HepG2 (cell line): Measurements from ENCODE around the gene EEF1AKMT3. TPM values are rescaled to one million over a fixed set of nuclear protein-coding genes. Genes with fewer than 3 reads are reported as not detected.

Experiments used
- DMAP1 ChIP-seq: IDR thresholded peaks from 2 replicates; pipeline ENCODE4 v1.6.1; 2016
- MEIS2 ChIP-seq: sonication (generic); formaldehyde crosslinking; IDR thresholded peaks from 2 replicates; pipeline ENCODE4 v1.9.0; 2021; ENCODE audit warnings: mild to moderate bottlenecking, missing genetic modification reagents
- NFYB ChIP-seq: sonication (generic); formaldehyde crosslinking; IDR thresholded peaks from 2 replicates; pipeline ENCODE4 v1.4.0; 2020; ENCODE audit warnings: missing genetic modification reagents
- PHF8 ChIP-seq: sonication (generic); formaldehyde crosslinking; IDR thresholded peaks from 2 replicates; pipeline ENCODE4 v1.5.0; 2020; ENCODE audit warnings: missing genetic modification reagents
- POLR2AphosphoS5 ChIP-seq: IDR thresholded peaks from 2 replicates; pipeline ENCODE4 v1.6.1; 2012; ENCODE audit warnings: low read depth, low read length
- XBP1 ChIP-seq: sonication (generic); formaldehyde crosslinking; IDR thresholded peaks from 2 replicates; pipeline ENCODE4 v1.5.0; 2020; ENCODE audit warnings: missing genetic modification reagents
- ZNF569 ChIP-seq: sonication (generic); formaldehyde crosslinking; IDR thresholded peaks from 2 replicates; pipeline ENCODE4 v1.5.0; 2020; ENCODE audit warnings: mild to moderate bottlenecking, missing genetic modification reagents, moderate library complexity, borderline replicate concordance
- ZNF724P ChIP-seq: sonication (generic); formaldehyde crosslinking; IDR thresholded peaks from 2 replicates; pipeline ENCODE4 v1.8.0; 2022; ENCODE audit warnings: missing genetic modification reagents, borderline replicate concordance
- polyA plus RNA-seq, 8 experiments: library from polyadenylated mRNA; depleted of rRNA in 3 of 8; stranded (reverse) in 7 of 8; unstranded in 1 of 8; fragments of >200 nt; fragmentation: Illumina TruSeq in 4 of 8; extraction: Trizol in 4 of 8; gene quantifications; 2 replicates each; pipeline versions ENCODE4 v1.2.1 to v1.2.3, GENCODE V29; 2011 to 2016; ENCODE audit warnings: low read depth in 4 of 8, missing spikeins in 1 of 8, mixed read lengths in 1 of 8; ENCODE audit not compliant: insufficient read depth in 1 of 8
- total RNA-seq, 5 experiments: library from RNA; depleted of rRNA; stranded (reverse); fragments of >200 nt; fragmentation: Illumina TruSeq; extraction: Trizol; gene quantifications; 2 replicates each; pipeline ENCODE4 v1.2.3, GENCODE V29; 2016; ENCODE audit warnings: low read depth in 1 of 5
- TF ChIP-seq, protein P1 (sequence below): sonication (generic); formaldehyde crosslinking; IDR thresholded peaks from 2 replicates; pipeline ENCODE4 v1.5.1; 2020; ENCODE audit warnings: mild to moderate bottlenecking, missing genetic modification reagents, borderline replicate concordance
- TF ChIP-seq, protein P2 (sequence below): sonication (generic); formaldehyde crosslinking; IDR thresholded peaks from 2 replicates; pipeline ENCODE4 v1.8.1; 2023; ENCODE audit warnings: mild to moderate bottlenecking, moderate library complexity, missing genetic modification reagents
- TF ChIP-seq, protein P3 (sequence below): sonication (generic); formaldehyde crosslinking; IDR thresholded peaks from 2 replicates; pipeline ENCODE4 v1.5.0; 2020; ENCODE audit warnings: missing genetic modification reagents
- TF ChIP-seq, protein P4 (sequence below): sonication (generic); formaldehyde crosslinking; IDR thresholded peaks from 2 replicates; pipeline ENCODE4 v1.4.0; 2020; ENCODE audit warnings: missing genetic modification reagents, borderline replicate concordance
- TF ChIP-seq, protein P5 (sequence below): IDR thresholded peaks from 2 replicates; pipeline ENCODE4 v1.6.1; 2018; ENCODE audit warnings: missing genetic modification reagents
- TF ChIP-seq, protein P6 (sequence below): fragments of 450-650 bp; IDR thresholded peaks from 2 replicates; pipeline ENCODE4 v1.6.1; 2016

EEF1AKMT3 gene
- total and polyA plus RNA-seq, 2 of the 13 experiments (the other 11 are each of a cell fraction or from before 2014, with no cell fraction given) = 4.7 to 11.4 TPM

DNA sequence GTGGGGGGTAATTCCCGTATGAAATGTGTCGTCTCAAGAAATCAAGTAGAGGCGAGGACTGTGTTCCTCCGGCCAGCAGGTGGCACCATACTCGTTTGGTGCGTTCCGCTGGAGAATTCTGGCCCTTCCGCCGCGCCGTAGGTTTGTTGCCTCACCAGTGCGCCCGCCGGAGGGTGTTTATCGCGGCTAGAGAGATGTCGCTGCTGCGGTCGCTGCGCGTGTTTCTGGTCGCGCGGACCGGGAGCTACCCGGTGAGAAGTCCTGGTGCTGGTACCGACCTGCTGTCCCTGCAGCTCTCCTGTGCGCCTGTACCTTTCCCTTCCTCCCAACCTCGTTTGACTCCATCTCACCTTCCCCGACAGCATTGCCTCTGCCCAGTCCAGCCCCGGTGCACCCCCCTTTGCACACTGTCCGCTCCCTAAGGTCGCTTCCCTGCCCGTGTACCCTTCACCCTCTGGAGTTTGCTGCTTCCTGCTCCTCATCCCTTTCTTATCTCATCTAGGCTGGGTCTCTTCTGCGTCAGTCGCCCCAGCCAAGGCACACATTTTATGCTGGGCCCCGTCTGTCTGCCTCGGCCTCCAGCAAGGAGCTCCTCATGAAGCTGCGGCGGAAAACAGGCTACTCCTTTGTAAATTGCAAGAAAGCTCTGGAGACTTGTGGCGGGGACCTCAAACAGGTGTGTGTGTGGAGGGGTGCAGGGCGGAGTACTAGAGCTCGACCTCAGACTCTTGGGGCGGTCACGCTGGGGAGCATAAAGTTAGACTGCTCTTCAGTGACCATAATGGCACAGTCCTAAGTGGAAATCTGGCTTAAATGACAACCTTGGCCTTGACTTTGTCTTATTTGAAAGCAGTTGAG is 10.4 kb downstream of the EEF1AKMT3 start, which contains the start of gene TSFM (continued):
- TF ChIP-seq, protein P1, sequence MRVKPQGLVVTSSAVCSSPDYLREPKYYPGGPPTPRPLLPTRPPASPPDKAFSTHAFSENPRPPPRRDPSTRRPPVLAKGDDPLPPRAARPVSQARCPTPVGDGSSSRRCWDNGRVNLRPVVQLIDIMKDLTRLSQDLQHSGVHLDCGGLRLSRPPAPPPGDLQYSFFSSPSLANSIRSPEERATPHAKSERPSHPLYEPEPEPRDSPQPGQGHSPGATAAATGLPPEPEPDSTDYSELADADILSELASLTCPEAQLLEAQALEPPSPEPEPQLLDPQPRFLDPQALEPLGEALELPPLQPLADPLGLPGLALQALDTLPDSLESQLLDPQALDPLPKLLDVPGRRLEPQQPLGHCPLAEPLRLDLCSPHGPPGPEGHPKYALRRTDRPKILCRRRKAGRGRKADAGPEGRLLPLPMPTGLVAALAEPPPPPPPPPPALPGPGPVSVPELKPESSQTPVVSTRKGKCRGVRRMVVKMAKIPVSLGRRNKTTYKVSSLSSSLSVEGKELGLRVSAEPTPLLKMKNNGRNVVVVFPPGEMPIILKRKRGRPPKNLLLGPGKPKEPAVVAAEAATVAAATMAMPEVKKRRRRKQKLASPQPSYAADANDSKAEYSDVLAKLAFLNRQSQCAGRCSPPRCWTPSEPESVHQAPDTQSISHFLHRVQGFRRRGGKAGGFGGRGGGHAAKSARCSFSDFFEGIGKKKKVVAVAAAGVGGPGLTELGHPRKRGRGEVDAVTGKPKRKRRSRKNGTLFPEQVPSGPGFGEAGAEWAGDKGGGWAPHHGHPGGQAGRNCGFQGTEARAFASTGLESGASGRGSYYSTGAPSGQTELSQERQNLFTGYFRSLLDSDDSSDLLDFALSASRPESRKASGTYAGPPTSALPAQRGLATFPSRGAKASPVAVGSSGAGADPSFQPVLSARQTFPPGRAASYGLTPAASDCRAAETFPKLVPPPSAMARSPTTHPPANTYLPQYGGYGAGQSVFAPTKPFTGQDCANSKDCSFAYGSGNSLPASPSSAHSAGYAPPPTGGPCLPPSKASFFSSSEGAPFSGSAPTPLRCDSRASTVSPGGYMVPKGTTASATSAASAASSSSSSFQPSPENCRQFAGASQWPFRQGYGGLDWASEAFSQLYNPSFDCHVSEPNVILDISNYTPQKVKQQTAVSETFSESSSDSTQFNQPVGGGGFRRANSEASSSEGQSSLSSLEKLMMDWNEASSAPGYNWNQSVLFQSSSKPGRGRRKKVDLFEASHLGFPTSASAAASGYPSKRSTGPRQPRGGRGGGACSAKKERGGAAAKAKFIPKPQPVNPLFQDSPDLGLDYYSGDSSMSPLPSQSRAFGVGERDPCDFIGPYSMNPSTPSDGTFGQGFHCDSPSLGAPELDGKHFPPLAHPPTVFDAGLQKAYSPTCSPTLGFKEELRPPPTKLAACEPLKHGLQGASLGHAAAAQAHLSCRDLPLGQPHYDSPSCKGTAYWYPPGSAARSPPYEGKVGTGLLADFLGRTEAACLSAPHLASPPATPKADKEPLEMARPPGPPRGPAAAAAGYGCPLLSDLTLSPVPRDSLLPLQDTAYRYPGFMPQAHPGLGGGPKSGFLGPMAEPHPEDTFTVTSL (CRISPR knock-in tag) = peak; percentile 70; the same call in 1 of the 2 replicates
- TF ChIP-seq, protein P2, sequence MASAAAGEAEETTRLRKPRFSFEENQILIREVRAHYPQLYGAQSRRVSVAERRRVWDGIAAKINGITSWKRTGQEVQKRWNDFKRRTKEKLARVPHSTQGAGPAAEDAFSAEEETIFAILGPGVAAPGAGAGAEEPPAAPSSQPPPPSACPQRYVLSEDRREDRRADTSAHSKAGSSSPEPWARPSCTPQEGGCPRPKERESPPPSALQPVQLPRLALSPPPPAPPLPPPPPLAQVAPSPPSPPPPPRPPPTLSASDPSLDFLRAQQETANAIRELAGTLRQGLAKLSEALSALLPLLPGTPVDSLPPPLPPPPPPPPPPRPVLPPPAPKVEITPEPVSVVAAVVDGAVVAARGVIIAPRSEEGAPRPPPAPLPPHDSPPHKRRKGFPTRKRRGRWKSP (CRISPR knock-in tag) = peak; percentile 71
- TF ChIP-seq, protein P3, sequence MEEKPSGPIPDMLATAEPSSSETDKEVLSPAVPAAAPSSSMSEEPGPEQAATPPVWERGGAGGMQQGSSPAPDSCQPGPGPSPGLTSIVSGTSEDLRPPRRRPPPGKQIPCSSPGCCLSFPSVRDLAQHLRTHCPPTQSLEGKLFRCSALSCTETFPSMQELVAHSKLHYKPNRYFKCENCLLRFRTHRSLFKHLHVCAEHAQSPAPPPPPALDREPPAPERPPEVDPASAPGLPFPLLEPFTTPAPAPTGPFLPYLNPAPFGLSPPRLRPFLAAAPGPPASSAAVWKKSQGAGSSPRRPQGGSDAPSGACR = peak; percentile 47; the same call in 1 of the 2 replicates
- TF ChIP-seq NFYB (CRISPR knock-in tag) = no peak
- TF ChIP-seq, protein P4, sequence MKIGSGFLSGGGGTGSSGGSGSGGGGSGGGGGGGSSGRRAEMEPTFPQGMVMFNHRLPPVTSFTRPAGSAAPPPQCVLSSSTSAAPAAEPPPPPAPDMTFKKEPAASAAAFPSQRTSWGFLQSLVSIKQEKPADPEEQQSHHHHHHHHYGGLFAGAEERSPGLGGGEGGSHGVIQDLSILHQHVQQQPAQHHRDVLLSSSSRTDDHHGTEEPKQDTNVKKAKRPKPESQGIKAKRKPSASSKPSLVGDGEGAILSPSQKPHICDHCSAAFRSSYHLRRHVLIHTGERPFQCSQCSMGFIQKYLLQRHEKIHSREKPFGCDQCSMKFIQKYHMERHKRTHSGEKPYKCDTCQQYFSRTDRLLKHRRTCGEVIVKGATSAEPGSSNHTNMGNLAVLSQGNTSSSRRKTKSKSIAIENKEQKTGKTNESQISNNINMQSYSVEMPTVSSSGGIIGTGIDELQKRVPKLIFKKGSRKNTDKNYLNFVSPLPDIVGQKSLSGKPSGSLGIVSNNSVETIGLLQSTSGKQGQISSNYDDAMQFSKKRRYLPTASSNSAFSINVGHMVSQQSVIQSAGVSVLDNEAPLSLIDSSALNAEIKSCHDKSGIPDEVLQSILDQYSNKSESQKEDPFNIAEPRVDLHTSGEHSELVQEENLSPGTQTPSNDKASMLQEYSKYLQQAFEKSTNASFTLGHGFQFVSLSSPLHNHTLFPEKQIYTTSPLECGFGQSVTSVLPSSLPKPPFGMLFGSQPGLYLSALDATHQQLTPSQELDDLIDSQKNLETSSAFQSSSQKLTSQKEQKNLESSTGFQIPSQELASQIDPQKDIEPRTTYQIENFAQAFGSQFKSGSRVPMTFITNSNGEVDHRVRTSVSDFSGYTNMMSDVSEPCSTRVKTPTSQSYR (CRISPR knock-in tag) = peak; percentile 14; the same call in 1 of the 2 replicates
- TF ChIP-seq, protein P5, sequence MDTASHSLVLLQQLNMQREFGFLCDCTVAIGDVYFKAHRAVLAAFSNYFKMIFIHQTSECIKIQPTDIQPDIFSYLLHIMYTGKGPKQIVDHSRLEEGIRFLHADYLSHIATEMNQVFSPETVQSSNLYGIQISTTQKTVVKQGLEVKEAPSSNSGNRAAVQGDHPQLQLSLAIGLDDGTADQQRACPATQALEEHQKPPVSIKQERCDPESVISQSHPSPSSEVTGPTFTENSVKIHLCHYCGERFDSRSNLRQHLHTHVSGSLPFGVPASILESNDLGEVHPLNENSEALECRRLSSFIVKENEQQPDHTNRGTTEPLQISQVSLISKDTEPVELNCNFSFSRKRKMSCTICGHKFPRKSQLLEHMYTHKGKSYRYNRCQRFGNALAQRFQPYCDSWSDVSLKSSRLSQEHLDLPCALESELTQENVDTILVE = peak; percentile 87
- no peak for TF ChIP-seq XBP1 (CRISPR knock-in tag)
- no peak for TF ChIP-seq ZNF569 (CRISPR knock-in tag)
- TF ChIP-seq, protein P6, sequence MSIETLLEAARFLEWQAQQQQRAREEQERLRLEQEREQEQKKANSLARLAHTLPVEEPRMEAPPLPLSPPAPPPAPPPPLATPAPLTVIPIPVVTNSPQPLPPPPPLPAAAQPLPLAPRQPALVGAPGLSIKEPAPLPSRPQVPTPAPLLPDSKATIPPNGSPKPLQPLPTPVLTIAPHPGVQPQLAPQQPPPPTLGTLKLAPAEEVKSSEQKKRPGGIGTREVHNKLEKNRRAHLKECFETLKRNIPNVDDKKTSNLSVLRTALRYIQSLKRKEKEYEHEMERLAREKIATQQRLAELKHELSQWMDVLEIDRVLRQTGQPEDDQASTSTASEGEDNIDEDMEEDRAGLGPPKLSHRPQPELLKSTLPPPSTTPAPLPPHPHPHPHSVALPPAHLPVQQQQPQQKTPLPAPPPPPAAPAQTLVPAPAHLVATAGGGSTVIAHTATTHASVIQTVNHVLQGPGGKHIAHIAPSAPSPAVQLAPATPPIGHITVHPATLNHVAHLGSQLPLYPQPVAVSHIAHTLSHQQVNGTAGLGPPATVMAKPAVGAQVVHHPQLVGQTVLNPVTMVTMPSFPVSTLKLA = peak; percentile 48
- TF ChIP-seq POLR2AphosphoS5 = peak; percentile 85
- TF ChIP-seq ZNF724P (CRISPR knock-in tag) = 0 out of 2 replicates have a peak, but pooled peaks have one; percentile 84
- TF ChIP-seq DMAP1 (CRISPR knock-in tag) = peak; percentile 94
- peak; percentile 92 for TF ChIP-seq PHF8
- TF ChIP-seq MEIS2 (CRISPR knock-in tag) = peak; percentile 55; the same call in 1 of the 2 replicates
